ENCODE results near the gene LRMDA.

LRMDA gene

DNA sequence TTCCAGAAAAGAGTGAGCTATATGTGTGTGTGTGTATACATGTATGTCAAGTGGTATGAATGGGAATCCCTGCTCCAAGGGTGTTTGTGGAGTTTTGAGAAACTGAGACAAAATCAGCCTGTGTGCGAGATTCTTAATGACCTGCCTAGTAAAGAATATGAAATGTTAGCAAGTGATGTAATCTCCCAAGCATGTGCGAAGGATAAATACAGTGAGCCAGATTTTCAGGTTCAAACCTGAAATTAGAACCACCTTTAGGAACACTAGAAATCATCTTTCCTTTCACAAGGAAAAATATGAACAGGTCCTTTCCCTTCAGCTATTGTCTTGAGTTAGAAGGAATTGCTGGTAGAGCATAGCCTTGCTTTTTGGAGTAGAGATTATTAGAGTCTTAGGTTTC, 457.6 kb downstream of the LRMDA start:
- no peak for DNase-seq

- DNase-seq: no peak
These were observed 463.3 kb downstream of the LRMDA start for GRCh38 chr10:75894761-75895160.

- no peak for DNase-seq
These were observed 463.8 kb downstream of the LRMDA start for GRCh38 chr10:75895259-75895658.

DNA sequence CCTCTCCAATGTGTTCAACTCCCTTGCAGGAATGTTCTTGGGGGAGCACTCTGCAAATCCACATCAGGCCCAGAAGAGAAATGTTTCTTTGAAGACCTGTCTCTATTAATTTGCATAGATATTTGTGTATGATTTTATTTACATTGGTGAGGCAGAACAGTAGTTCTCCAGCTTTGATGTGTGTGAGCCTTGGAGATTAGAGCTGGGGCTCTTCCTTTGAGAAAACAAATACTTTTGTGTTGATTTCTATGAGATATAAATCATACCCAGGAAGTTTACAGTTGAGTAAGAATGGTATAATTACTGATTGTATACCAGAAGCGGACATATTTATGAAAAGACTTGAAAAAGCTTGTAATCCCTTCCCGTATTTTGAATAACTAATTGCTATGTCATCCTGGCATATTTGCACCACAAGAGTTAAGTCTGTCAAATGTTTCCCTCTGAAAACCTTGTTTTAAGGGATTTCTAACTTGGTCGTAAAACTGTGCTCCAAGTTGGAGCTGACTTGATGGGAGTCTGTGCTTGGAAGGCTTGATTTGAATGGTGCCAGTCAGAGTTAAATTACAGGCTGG, 468.5 kb downstream of the LRMDA start:
- DNase-seq: no peak

DNA sequence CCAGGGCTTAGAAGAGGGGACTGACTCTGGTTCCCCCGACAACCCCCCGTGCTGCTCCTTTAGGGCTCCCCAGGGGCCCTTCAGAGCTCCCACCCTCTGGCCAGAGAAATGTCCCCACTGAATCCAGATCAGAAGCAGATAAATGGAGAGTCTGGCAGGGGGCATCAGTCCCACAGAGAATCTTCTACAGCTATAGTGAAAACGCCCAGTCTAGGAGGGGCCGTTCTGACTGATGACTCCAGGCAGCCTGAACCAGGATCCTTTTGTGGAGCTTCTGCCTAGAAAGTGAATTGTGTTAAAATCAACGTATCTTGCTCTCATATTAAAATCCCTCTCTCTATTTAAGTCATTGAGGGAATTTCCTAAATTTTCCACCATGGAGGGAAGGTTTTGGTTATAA, 471.4 kb downstream of the LRMDA start:
- no peak for DNase-seq

DNA sequence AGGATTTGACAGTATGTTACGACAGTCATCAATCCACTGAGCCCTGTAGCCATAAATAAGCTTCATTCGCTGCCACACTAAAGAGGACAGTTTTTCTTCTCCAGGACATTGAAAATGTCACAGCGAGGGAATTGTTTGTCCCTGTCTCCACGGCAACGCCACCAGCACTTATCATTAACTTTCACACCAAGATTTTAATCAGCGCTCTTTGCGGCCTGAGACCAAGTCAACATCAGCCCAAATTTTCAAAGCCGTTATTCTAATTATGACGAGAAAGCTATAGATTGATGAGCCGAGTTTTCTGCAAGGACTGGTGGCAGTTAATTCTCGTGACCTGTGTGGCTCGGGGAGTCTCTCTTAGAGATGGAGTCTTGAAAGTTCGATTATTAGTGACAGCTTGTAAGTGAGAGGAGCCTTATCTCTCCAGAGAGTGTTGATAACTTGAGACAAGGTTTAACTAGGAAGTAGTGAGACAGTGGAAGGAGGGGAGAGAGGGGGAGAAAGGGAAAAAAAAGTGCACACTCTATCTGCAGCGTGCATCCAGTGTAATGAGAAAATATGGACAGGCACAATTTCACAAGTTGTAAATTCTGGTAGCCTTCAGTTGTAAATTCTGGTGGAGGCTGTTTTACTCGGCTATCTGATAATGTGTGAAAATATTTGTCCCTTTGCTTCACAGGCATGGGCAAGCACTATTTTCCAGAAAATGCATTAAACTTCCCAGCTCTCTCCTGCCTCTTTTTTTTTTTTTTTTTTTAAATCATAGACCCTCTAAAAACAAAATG, 473.3 kb downstream of the LRMDA start:
- no peak for DNase-seq

- no peak for DNase-seq
These were observed 474.1 kb downstream of the LRMDA start for GRCh38 chr10:75905490-75905889.

GRCh38 chr10:75910032-75910431, 478.6 kb downstream of the LRMDA start:
- no peak for DNase-seq

GRCh38 chr10:75911426-75911825, 480.0 kb downstream of the LRMDA start:
- DNase-seq: no peak

GRCh38 chr10:75916906-75917305, 485.5 kb downstream of the LRMDA start:
- DNase-seq: no peak

GRCh38 chr10:75919913-75920312, 488.5 kb downstream of the LRMDA start:
- no peak for DNase-seq

GRCh38 chr10:75922435-75922834, 491.0 kb downstream of the LRMDA start:
- DNase-seq: no peak

DNA sequence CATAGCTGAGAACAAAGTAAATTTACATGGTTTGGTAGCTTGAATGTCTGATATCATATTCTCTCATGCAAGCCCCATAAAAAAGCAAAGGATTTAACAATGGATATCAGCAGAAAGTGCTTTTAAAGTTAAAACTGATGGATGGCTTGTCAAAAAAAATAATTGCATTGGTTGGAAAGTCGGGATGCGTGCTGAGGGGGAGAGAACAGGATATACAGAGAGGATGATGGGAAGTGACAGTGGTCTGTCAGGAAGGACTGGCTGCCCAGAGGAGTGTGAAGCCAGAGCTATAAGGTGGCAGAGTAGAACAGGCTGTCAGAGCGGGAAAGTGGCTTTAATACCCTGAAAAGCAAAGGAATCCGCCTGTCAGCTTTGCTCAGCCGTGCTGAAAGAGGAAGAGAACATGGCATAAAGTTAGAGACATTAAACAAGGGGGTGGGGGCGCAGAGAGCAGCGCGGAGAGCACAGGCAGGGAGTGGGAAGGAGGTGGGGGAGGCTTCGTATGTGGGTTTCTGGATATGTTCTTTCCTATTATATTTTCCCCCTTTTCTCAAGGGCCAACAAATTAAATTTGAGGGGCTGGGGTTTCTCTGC, 493.0 kb downstream of the LRMDA start:
- DNase-seq: no peak

DNA sequence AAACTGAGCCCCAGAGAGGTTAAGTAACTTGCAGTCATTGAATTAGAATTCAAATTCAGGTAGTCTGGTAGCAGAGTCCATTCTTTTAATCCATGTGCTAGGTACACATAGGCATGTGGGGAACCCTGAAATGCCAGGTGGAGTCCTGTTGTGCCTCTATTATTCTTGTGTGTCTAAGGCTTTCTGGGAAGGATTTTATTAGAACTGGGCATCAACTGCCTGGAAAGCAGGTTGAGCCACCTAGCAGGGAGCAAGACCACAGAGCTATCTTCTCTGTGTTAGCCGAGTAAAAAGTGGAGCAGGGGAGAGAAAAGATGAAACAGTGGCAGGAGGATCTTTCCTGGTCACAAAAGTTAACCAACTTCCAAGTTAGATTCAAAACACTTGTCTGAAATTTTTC, 494.6 kb downstream of the LRMDA start:
- DNase-seq: no peak

DNA sequence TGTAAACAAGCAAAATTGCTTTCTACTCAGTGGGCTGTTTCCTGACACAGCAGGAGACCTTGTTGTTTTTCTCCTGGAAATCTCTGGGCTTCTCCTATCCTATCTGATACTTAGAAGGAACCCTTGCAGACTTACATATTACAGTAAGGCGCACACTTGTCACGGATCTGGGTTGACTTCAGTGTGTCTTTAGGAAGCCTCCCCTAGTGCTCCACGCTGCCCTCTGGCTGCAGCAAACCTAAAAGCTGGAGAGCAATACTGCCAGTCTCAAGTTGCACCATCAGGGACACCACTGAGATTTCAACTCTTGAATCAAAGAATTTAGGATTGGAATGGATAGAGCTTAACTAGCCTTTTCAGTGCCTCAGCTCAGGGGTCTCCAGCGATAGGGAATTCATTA, 495.3 kb downstream of the LRMDA start:
- no peak for DNase-seq

DNA sequence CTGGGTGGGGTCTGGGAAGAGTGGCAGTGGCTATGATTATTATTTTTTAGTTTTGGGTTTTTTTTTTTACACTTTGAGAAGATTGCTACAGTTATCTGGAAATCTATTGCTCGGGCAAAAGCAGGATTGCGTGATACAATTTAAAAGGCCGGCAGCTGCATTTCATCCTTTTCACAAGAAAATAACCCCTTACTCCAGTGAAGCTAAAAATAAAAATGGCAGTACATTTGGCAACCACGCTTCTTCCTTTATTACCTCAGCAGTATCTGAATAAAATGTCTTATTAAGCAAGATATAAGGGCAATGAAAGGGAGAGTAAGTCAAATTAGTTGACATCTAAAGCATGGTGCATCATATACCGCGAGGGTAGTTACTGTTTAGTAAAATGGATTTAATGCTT, 496.8 kb downstream of the LRMDA start:
- no peak for DNase-seq

DNA sequence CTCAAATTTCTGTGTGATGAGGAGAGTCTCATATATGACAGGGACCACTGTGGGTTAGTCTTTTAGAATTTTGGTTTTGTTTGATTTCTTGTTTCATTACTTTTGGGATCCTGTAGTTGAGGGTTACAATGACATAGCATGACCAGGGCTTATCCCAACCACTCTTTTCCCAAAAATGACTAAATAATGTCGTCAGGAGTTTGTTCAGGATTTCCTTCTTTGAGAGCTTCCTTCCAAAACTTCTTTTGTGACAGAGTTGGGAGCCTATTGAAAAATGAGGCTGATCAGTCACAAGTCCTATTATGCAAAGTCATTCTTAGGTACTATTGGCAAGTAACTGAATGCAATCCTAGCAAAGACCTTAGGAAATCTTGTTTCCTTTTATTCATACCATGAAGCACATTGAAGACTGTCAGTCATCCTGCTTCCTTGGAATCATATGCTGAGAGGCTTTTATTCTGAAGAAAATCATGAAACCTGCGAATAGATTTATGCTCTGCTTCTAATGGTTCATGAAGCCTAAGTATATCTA, 498.3 kb downstream of the LRMDA start:
- no peak for DNase-seq

DNA sequence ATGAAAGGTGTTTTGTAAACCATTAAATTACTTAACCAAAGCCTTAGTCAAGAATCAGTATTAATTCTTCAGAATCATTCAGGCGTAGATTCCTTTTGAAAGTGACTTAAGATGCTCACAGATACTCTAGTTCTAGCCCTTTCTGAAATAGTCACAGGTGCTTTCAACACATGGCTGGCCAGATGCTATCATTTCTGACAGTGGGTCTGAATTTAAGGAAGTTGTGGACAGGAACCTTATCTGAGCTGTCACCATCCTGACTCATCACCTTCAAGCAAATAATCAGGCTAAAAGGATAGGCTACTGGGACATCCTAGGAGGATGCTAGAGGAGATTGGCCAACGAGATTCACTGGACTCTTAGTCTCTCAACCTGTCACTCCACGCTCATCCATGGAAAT, 501.5 kb downstream of the LRMDA start:
- no peak for DNase-seq

DNA sequence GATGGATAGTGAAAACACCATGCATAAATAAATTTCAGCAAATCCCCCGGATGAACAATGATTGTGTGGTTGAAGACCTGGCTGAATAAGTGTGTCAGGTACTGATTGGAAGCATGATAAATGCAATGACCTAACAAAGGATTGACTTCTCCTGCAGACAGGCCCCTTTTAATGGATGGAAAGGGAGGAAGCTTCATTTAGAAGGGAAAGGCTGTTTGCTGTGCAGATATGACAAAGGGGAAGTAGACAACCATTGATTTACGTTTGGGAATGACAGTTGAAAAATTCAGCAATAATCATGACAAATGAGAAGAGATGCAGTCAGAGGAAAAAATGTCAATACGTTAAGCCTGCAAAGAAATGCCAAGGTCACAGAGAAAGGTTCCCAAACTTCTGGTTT, 503.8 kb downstream of the LRMDA start:
- DNase-seq: no peak

GRCh38 chr10:75935650-75936400, 504.4 kb downstream of the LRMDA start:
- no peak for DNase-seq

GRCh38 chr10:75936841-75937240, 505.4 kb downstream of the LRMDA start:
- DNase-seq: no peak

- DNase-seq: no peak
These were observed 506.4 kb downstream of the LRMDA start for GRCh38 chr10:75937823-75938222.

GRCh38 chr10:75938380-75939122, 507.1 kb downstream of the LRMDA start:
- no peak for DNase-seq
